Neuronal stem cell (in vitro differentiated cells): ENCODE data around the gene PRSS12.

ENCODE experiments used
- DNase-seq: peaks from one replicate; pipeline ENCODE4 v3.0.0-alpha.2; 2013; ENCODE audit warnings: low spot score
- H2AFZ ChIP-seq: one replicate; pipeline ENCODE4 v1.6.1; 2013; ENCODE audit warnings: mild to moderate bottlenecking, low read length, inconsistent platforms
- H2AK5ac ChIP-seq: 2 replicates; pipeline ENCODE4 v1.6.1; 2013; ENCODE audit warnings: low read depth, mild to moderate bottlenecking, inconsistent platforms, low read length, moderate library complexity, mixed read lengths
- H2BK120ac ChIP-seq: 2 replicates; pipeline ENCODE4 v1.6.1; 2013; ENCODE audit warnings: low read depth, mild to moderate bottlenecking, inconsistent platforms, low read length, moderate library complexity, mixed read lengths
- H2BK12ac ChIP-seq: one replicate; pipeline ENCODE4 v1.6.1; 2013; ENCODE audit warnings: low read length, inconsistent platforms
- H2BK15ac ChIP-seq: 2 replicates; pipeline ENCODE4 v1.6.1; 2013; ENCODE audit warnings: mild to moderate bottlenecking, low read length, inconsistent platforms, mixed read lengths
- H2BK5ac ChIP-seq: one replicate; pipeline ENCODE4 v1.6.1; 2013; ENCODE audit warnings: inconsistent platforms, mild to moderate bottlenecking, low read length, moderate library complexity
- H3K14ac ChIP-seq: one replicate; pipeline ENCODE4 v1.6.1; 2013; ENCODE audit warnings: low read length, inconsistent platforms
- H3K18ac ChIP-seq: 2 replicates; pipeline ENCODE4 v1.6.1; 2013; ENCODE audit warnings: low read length, inconsistent platforms
- H3K23ac ChIP-seq: 2 replicates; pipeline ENCODE4 v1.6.1; 2013; ENCODE audit warnings: low read depth, mild to moderate bottlenecking, mixed read lengths, low read length, inconsistent platforms; ENCODE audit not compliant: poor library complexity
- H3K27ac ChIP-seq: replicated peaks from 3 replicates; pipeline ENCODE4 v1.5.1; 2013; ENCODE audit warnings: low read length, inconsistent platforms
- H3K27me3 ChIP-seq, 3 experiments: 2 replicates each; pipeline ENCODE4 v1.6.1; 2013; ENCODE audit warnings: low read length in 3 of 3, mild to moderate bottlenecking in 2 of 3, inconsistent platforms in 1 of 3, low read depth in 1 of 3, mixed read lengths in 1 of 3, moderate library complexity in 1 of 3; ENCODE audit not compliant: control insufficient read depth in 3 of 3, insufficient read depth in 3 of 3
- H3K36me3 ChIP-seq, 2 donors: replicated peaks in 1 of 2; 2 replicates each; pipeline ENCODE4 v1.6.1; 2013; ENCODE audit warnings: low read length in 2 of 2; ENCODE audit not compliant: control insufficient read depth in 2 of 2, insufficient read depth in 2 of 2
- H3K4ac ChIP-seq: 2 replicates; pipeline ENCODE4 v1.6.1; 2013; ENCODE audit warnings: inconsistent platforms, mild to moderate bottlenecking, low read length, moderate library complexity
- H3K4me1 ChIP-seq, 2 donors: 1 replicate in 1 of 2; 2 replicates in 1 of 2; pipeline ENCODE4 v1.6.1; 2013; ENCODE audit warnings: low read length in 2 of 2, low read depth in 1 of 2; ENCODE audit not compliant: control insufficient read depth in 2 of 2, insufficient read depth in 1 of 2
- H3K4me2 ChIP-seq: one replicate; pipeline ENCODE4 v1.6.1; 2013; ENCODE audit warnings: mild to moderate bottlenecking, low read length, inconsistent platforms; ENCODE audit not compliant: insufficient read depth, poor library complexity, severe bottlenecking
- H3K4me3 ChIP-seq, 2 donors: 2 replicates each; pipeline ENCODE4 v1.5.1; 2013; ENCODE audit warnings: low read length in 2 of 2, mild to moderate bottlenecking in 2 of 2, inconsistent platforms in 1 of 2, moderate library complexity in 1 of 2
- H3K79me1 ChIP-seq: one replicate; pipeline ENCODE4 v1.6.1; 2013; ENCODE audit warnings: low read depth, mild to moderate bottlenecking, inconsistent platforms, low read length, moderate library complexity
- H3K9ac ChIP-seq: one replicate; pipeline ENCODE4 v1.6.1; 2013; ENCODE audit warnings: mild to moderate bottlenecking, low read depth, low read length, inconsistent platforms; ENCODE audit not compliant: poor library complexity
- H3K9me3 ChIP-seq, 2 donors: replicated peaks in 1 of 2; 2 replicates each; pipeline versions ENCODE3 to v1.6.1; 2013; ENCODE audit warnings: low read length in 2 of 2, mild to moderate bottlenecking in 2 of 2, inconsistent platforms in 1 of 2, low read depth in 1 of 2, mixed read lengths in 1 of 2, moderate library complexity in 1 of 2; ENCODE audit not compliant: control insufficient read depth in 2 of 2, insufficient read depth in 1 of 2
- H4K8ac ChIP-seq: one replicate; pipeline ENCODE4 v1.6.1; 2013; ENCODE audit warnings: low read depth, mild to moderate bottlenecking, inconsistent platforms, low read length, moderate library complexity
- H4K91ac ChIP-seq: one replicate; pipeline ENCODE4 v1.6.1; 2013; ENCODE audit warnings: low read length, low read depth, mild to moderate bottlenecking, inconsistent platforms; ENCODE audit not compliant: poor library complexity
- WGBS, 2 donors: extraction: QIAGEN DNeasy Blood & Tissue Kit; methylation state at CpG; one replicate each; pipeline ENCODE4 v1.1.7; 2013; ENCODE audit warnings: missing lambda C conversion rate in 2 of 2, mixed read lengths in 1 of 2; ENCODE audit not compliant: insufficient read length in 2 of 2, insufficient replicate concordance in 1 of 2; ENCODE audit errors: extremely low coverage in 2 of 2; 5-methylcytosine and 5-hydroxymethylcytosine counted together

Gene PRSS12

GRCh38 chr4:118265312-118266144 lies 87.3 kb downstream of the PRSS12 start:
- H3K4me1 ChIP-seq, result no peaks in the 10 kb centered on the region
- no peak overlapping the region for H3K23ac ChIP-seq
- no peak overlapping the region for H3K4me2 ChIP-seq
- H2BK15ac ChIP-seq, result no peak overlapping the region
- no peak overlapping the region for H4K8ac ChIP-seq
- no CpG with 5 or more reads among the region's 64 CpGs for WGBS, 2 donors
- H2BK5ac ChIP-seq, result no peak overlapping the region
- no peak overlapping the region for H2BK12ac ChIP-seq
- H3K4ac ChIP-seq, result no peak overlapping the region
- no peaks in the 10 kb centered on the region for H3K36me3 ChIP-seq
- no peak overlapping the region for H4K91ac ChIP-seq
- no peak overlapping the region for H2AK5ac ChIP-seq
- no peaks in the 10 kb centered on the region for H3K27me3 ChIP-seq
- H3K18ac ChIP-seq, result no peak overlapping the region
- peak overlapping the region; percentile 56 for H3K14ac ChIP-seq
- H3K27ac ChIP-seq, result no peak overlapping the region
- no peaks in the 10 kb centered on the region for H3K9me3 ChIP-seq
- no peak overlapping the region for H2BK120ac ChIP-seq
- DNase-seq, result no peak
- H3K4me3 ChIP-seq, result no peak overlapping the region
- no peaks in the 10 kb centered on the region for H3K79me1 ChIP-seq
- no peak overlapping the region for H2AFZ ChIP-seq
- no peak overlapping the region for H3K9ac ChIP-seq

- Histone ChIP-seq H4K91ac (no peak overlapping the region), H3K27ac (no peak overlapping the region), H3K4me3 (no peak overlapping the region), H2BK15ac (no peak overlapping the region), H3K4me2 (no peak overlapping the region), H3K9me3 (no peaks in the 10 kb centered on the region), H3K4me1 (no peaks in the 10 kb centered on the region), H2AFZ (no peak overlapping the region), H3K36me3 (no peaks in the 10 kb centered on the region), H3K79me1 (no peaks in the 10 kb centered on the region), H4K8ac (no peak overlapping the region), H2BK5ac (no peak overlapping the region), H3K23ac (no peak overlapping the region), H3K9ac (no peak overlapping the region), H2BK12ac (no peak overlapping the region), H3K4ac (no peak overlapping the region), H3K14ac (no peak overlapping the region), H3K27me3 (no peaks in the 10 kb centered on the region), H2BK120ac (no peak overlapping the region), H3K18ac (no peak overlapping the region), H2AK5ac (no peak overlapping the region)
- DNase-seq, result no peak
- no CpG with 5 or more reads among the region's 3 CpGs for WGBS, 2 donors
Observed at GRCh38 chr4:118264096-118264495, 88.7 kb downstream of the PRSS12 start.

GRCh38 chr4:118260309-118260708 lies 92.5 kb downstream of the PRSS12 start:
- Histone ChIP-seq H3K4ac (no peak overlapping the region), H2BK12ac (no peak overlapping the region)
- WGBS, 2 donors, result no CpG with 5 or more reads among the region's 2 CpGs

GRCh38 chr4:118259111-118259510 lies 93.7 kb downstream of the PRSS12 start:
- Histone ChIP-seq H3K23ac (no peak overlapping the region), H3K4ac (no peak overlapping the region), H3K4me1 (no peaks in the 10 kb centered on the region), H4K91ac (no peak overlapping the region), H3K27me3 (no peaks in the 10 kb centered on the region), H2BK120ac (no peak overlapping the region), H2BK15ac (no peak overlapping the region), H3K79me1 (no peaks in the 10 kb centered on the region), H2BK12ac (no peak overlapping the region), H3K18ac (no peak overlapping the region), H2BK5ac (no peak overlapping the region), H4K8ac (no peak overlapping the region), H3K27ac (no peak overlapping the region), H3K9ac (no peak overlapping the region), H2AFZ (no peak overlapping the region), H3K4me2 (no peak overlapping the region), H2AK5ac (no peak overlapping the region), H3K36me3 (no peaks in the 10 kb centered on the region), H3K9me3 (no peaks in the 10 kb centered on the region), H3K14ac (no peak overlapping the region), H3K4me3 (no peak overlapping the region)
- no CpG with 5 or more reads among the region's 3 CpGs for WGBS, 2 donors
- DNase-seq, result no peak

More at GRCh38 chr4:118260309-118260708, 92.5 kb downstream of the PRSS12 start:
- no peak overlapping the region for H3K23ac ChIP-seq
- no peak overlapping the region for H2AFZ ChIP-seq
- H3K14ac ChIP-seq, result no peak overlapping the region
- no peak overlapping the region for H3K4me3 ChIP-seq
- H2BK15ac ChIP-seq, result no peak overlapping the region
- H3K79me1 ChIP-seq, result no peaks in the 10 kb centered on the region
- H3K27me3 ChIP-seq, result no peaks in the 10 kb centered on the region
- no peak overlapping the region for H4K8ac ChIP-seq
- H3K27ac ChIP-seq, result no peak overlapping the region
- no peak overlapping the region for H2AK5ac ChIP-seq
- H2BK5ac ChIP-seq, result no peak overlapping the region
- DNase-seq, result no peak
- H3K9ac ChIP-seq, result no peak overlapping the region
- no peak overlapping the region for H2BK120ac ChIP-seq
- H3K9me3 ChIP-seq, result no peaks in the 10 kb centered on the region
- H3K4me2 ChIP-seq, result no peak overlapping the region
- no peaks in the 10 kb centered on the region for H3K36me3 ChIP-seq
- no peak overlapping the region for H4K91ac ChIP-seq
- H3K18ac ChIP-seq, result no peak overlapping the region
- H3K4me1 ChIP-seq, result no peaks in the 10 kb centered on the region
